Nephron progenitor cell (in vitro differentiated cells): ENCODE measurements around the gene MBD3L2B.

Source experiments
- DNase-seq: peaks from one replicate; pipeline ENCODE4 v3.0.0; 2021
- H3K27ac Mint-ChIP-seq: 2 replicates; pipeline ENCODE4 v1.8.0; 2021; ENCODE audit warnings: mild to moderate bottlenecking, moderate library complexity, mixed read lengths
- H3K27me3 Mint-ChIP-seq: 2 replicates; pipeline ENCODE4 v1.8.0; 2021; ENCODE audit warnings: mild to moderate bottlenecking, low read depth, mixed read lengths; ENCODE audit not compliant: poor library complexity
- H3K36me3 Mint-ChIP-seq: 2 replicates; pipeline ENCODE4 v1.8.0; 2021; ENCODE audit warnings: low read depth, mixed read lengths
- H3K4me1 Mint-ChIP-seq: 2 replicates; pipeline ENCODE4 v1.8.0; 2021; ENCODE audit warnings: mixed read lengths
- H3K4me3 Mint-ChIP-seq: 2 replicates; pipeline ENCODE4 v1.8.0; 2021; ENCODE audit warnings: mild to moderate bottlenecking, moderate library complexity, mixed read lengths
- H3K9me3 Mint-ChIP-seq: 2 replicates; pipeline ENCODE4 v1.8.0; 2021; ENCODE audit warnings: mild to moderate bottlenecking, moderate library complexity, mixed read lengths
- CTCF ChIP-seq: fragments of 200-600 bp; sonication (generic); IDR thresholded peaks from 2 replicates; pipeline ENCODE4 v1.5.0; 2021; ENCODE audit warnings: antibody characterized with exemption

Gene MBD3L2B

GRCh38 chr19:6997679-6998445 is 23.4 kb downstream of the MBD3L2B start:
- H3K36me3 Mint-ChIP-seq, result peaks cover 5% of the 10 kb centered on the region
- no peak for DNase-seq
- peaks cover 6% of the 10 kb centered on the region for H3K27me3 Mint-ChIP-seq
- no peak overlapping the region for H3K27ac Mint-ChIP-seq
- no peak for TF ChIP-seq CTCF
- no peak overlapping the region for H3K4me3 Mint-ChIP-seq
- no peaks in the 10 kb centered on the region for H3K4me1 Mint-ChIP-seq
- H3K9me3 Mint-ChIP-seq, result peaks cover 85% of the 10 kb centered on the region

- no peaks in the 10 kb centered on the region for H3K4me1 Mint-ChIP-seq
- H3K27me3 Mint-ChIP-seq, result peaks cover 6% of the 10 kb centered on the region
- H3K9me3 Mint-ChIP-seq, result peaks cover 83% of the 10 kb centered on the region
- no peak overlapping the region for H3K4me3 Mint-ChIP-seq
- no peak overlapping the region for H3K27ac Mint-ChIP-seq
- peaks cover 5% of the 10 kb centered on the region for H3K36me3 Mint-ChIP-seq
- DNase-seq, result no peak
- TF ChIP-seq CTCF, result no peak
These were observed 24.4 kb downstream of the MBD3L2B start for GRCh38 chr19:6996810-6997209.

GRCh38 chr19:6995054-6995453 is 26.2 kb downstream of the MBD3L2B start:
- peaks cover 79% of the 10 kb centered on the region for H3K9me3 Mint-ChIP-seq

DNA sequence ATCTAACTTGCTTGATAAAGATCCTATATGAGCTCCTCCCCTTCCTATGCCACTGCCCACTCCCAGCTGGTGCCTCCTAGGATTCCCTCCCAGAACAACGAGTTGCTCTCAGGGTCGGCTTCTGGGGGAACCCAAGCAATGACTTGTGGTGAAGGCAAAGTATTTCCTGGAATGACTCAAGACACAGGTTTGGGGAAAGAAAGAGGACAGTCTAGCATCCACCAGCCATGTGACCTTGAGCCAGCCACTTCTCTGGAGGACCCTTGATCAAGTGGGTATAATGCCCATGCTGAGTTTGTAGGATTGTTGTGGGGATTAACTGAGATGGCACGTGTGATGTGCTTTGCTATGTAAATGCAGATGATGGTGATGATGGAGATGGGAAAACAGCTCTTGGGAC is 33.0 kb downstream of the MBD3L2B start:
- Mint-ChIP-seq H3K27me3 (no peaks in the 10 kb centered on the region), H3K4me3 (no peak overlapping the region), H3K4me1 (no peaks in the 10 kb centered on the region), H3K9me3 (peaks cover 78% of the 10 kb centered on the region), H3K36me3 (peaks cover 5% of the 10 kb centered on the region), H3K27ac (no peak overlapping the region)
- no peak for TF ChIP-seq CTCF
- no peak for DNase-seq

More at GRCh38 chr19:6995054-6995453, 26.2 kb downstream of the MBD3L2B start:
- Mint-ChIP-seq H3K4me1 (no peaks in the 10 kb centered on the region), H3K36me3 (peaks cover 5% of the 10 kb centered on the region), H3K27me3 (peaks cover 3% of the 10 kb centered on the region), H3K27ac (no peak overlapping the region), H3K4me3 (no peak overlapping the region)
- no peak for TF ChIP-seq CTCF
- DNase-seq, result no peak

GRCh38 chr19:6987850-6988249 is 33.4 kb downstream of the MBD3L2B start:
- Mint-ChIP-seq H3K27me3 (no peaks in the 10 kb centered on the region), H3K9me3 (peaks cover 78% of the 10 kb centered on the region), H3K36me3 (peaks cover 5% of the 10 kb centered on the region), H3K4me3 (no peak overlapping the region), H3K4me1 (no peaks in the 10 kb centered on the region), H3K27ac (no peak overlapping the region)
- TF ChIP-seq CTCF, result no peak
- no peak for DNase-seq

DNA sequence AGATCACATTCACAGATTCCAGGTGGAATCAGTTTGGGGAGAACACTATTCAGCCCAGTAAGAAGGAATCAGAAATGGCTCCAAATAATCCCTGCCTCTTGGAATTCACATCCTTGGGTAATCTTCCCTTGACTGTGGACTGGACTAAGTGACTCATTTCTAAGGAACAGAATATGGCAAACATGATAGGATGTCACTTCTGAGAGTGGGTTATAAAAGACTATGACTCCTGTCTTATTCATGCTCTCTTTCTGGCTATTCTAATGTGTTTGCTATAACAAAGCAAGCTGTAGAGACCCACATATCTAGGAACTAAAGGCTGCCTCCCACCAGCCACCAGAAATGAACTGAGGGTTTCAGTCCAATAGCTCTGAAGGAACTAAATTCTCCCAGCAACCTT is 37.8 kb downstream of the MBD3L2B start:
- Mint-ChIP-seq H3K27ac (no peak overlapping the region), H3K27me3 (no peaks in the 10 kb centered on the region), H3K4me1 (no peaks in the 10 kb centered on the region), H3K9me3 (peaks cover 77% of the 10 kb centered on the region), H3K4me3 (no peak overlapping the region), H3K36me3 (peaks cover 5% of the 10 kb centered on the region)
- no peak for DNase-seq
- no peak for TF ChIP-seq CTCF
